DMS 273 treated with DMSO at 0.1 percent for 48 hours (cell line): Measurements from ENCODE around the gene ETV6.

Experiments used
- DNase-seq: peaks from one replicate; lab custom pipeline; 2025; lab: John Stamatoyannopoulos, UW

ETV6 gene

DNA sequence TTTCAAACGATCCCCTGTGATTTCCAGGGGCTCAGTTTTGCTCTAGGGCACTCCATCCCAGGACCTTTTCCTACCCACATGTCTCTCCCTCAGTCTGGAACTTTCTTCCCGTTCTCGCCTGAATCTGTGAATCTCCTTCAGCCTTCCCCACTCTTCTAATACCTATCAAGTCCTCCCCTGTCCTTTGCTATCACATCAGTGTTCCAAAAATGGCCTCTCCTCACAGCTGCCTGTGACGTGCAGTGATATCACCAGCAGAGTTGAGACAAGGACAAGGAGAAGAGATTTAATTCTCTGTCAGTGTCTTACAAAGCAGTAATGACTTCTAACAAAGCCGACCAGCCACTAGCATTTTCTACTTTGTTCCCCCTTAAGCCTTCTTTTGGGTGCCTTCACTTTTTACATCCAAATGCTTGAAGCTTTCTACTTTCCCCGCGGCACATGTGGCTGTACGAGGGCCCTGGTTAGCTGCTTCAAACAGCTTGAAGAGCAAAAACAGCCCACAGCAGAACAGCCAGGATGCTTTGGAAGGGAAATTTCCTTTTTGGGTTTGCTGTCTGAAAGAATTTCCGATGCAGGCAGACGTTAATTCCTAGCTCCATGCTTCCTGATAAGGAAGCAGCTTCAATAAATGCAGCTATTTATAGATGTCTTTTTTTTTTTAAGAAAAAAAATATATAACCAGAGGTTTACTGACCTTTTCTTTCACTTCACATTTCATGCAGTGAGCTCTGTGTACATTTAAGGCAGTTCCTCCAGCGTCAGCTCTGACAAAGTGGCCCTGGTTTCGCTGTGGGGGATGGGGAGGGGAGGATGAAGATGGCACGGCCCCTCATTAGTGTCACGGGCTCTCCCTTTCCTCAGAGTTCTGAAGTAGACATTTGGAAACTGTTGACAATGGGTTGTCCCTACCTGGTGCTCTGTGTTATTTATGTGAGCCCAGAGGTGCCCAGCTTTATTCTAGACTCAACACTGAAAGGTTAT is 109.3 kb downstream of the ETV6 start:
- no peak for DNase-seq

DNA sequence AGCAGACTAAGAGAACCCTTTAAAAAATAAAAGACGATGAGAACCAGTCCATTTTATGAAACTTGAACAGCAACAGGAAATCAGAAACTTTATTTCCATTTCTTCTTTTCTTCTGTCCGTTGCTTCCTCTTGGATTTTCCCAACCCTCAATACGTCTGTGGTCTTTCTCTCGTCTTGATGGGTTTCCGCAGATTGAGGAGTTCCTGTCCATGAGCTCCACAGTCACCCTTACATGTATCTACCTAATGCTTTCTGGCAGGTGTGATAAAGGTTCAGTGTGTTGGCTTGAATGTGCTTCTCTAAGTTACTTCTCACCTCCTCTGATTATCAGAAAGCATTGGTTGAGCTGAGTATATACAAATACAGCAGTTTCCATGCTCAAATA is 110.0 kb downstream of the ETV6 start:
- DNase-seq, result no peak

DNA sequence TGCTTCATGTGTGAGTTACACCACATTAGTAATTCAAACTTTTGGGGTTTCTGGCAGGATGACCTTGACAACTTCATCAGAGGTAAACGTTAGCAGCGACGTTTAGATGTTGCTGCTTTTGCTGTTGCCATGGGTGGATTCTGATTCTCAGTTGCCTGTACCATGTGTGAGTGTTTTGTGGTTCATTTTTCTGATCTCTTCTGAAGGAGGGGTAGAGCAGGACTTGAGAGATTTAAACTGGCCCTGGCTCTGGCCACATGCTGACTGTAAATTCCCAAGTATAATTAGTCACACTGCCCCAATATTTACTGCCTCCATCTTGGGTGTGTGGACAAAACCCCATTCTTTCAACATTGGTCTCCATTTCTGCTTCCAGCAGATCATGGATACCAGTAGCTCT is 110.4 kb downstream of the ETV6 start:
- no peak for DNase-seq

DNA sequence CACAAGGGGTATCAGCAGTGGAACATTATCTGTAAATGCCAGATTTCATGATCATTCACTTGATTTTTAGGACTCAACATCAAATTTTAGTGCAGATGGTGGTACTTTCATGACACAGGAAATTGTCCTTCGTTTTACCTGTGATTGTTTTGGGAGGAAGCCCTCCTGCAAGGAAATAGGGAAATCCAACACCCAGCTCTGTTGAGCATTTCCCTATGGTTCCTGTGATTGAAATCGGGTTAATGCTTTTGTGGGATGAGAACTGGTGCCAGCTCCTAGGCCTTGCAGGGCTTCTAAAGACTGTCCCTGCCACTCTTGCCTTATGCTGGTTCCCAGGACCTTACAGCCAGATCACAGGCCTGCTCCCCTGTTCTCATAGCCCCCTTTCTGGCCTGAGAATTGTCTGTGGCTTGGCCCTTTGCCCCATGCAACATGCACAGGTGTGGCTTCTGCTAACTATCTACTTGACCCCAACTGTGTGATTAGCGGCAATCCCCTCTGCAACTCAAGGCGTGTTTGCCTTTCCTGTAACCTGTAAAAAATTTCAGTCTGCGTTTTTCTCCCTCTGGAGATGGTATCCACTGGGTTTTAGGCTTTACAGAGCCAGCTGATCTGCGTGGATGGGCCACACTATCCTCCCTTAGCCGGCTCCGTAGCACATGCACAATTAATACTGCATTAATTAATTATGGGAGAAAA is 112.5 kb downstream of the ETV6 start:
- no peak for DNase-seq

DNA sequence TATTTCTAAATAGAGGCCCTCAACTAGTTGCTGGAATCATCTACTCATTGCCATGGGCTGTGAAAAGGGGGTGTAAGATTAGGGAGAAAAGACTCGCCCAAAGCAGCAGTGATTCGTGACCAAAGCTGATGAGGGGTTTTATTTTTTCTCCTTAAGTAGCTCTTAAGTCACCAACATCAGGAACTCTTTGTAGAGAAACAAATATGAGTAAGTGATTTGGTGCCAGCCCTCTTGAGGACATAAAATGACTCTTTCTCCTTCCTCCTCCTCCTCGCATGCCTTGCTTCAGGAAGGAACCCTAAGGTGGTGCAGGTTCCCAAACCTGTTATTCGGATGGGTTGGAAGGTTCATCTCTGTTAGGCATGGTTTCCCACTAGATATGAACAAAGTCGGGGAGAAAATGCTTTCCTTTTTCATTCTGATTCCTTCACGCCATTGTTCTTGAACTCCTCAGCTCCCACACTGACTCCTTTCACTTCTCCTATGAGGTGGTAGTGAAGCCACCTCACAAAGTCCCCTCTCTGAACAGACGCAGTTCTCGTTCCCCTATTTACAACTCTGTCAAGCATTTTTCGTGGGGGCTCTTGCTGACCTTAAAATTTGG is 113.4 kb downstream of the ETV6 start:
- no peak for DNase-seq

DNA sequence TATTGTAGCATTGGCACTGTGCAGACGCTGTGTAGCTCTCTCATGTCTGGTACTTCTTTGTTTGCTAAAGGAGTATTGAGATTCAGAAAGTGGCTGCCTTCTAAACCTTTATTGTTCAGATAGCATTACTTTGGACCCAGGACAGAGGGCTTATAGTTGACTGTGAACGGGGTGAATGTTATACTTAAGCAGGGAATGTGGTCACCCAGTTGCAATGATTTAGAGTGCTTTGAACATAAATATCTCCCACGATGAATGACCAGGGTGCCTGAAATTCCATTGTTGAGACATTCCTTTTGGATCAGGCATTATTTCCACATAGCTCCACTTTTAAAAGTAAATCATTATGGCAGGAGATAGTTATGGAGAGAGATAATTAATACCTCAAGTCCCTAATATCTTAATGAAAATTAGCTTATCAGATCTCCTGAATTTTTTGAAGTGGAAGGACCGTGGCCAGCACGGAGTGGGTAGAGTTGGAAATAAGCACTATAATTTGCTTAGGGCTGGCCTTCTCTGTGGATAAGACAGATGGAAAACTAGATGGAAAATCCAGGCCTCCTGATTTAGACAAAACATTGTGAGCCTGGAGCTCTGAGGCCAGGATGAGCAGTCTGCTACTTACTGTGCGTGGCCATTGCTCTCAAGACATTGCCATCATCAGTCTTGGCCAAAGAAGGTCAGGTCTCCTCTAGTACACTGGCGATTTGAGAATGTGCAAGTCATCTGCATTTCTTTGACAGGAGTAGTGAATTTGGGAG is 114.5 kb downstream of the ETV6 start:
- DNase-seq, result no peak

DNA sequence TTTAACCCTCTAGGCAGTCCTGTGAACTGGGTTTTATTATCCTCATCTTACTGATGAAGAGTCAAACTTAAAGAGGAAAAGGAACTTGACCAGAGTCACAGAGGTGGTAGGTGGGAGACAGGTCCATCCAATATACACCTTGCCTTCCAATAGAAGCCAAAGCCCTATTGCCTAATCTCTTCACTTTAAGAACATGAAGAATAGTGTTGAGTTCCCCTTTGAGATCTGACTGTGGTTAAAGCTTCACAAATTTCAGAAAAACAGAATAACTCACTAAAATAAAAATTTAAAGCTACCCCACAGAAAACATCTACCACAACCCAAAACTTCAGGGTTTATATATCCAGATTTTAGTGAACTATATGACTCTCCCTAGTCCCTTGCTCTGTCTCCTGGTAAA is 115.4 kb downstream of the ETV6 start:
- no peak for DNase-seq

DNA sequence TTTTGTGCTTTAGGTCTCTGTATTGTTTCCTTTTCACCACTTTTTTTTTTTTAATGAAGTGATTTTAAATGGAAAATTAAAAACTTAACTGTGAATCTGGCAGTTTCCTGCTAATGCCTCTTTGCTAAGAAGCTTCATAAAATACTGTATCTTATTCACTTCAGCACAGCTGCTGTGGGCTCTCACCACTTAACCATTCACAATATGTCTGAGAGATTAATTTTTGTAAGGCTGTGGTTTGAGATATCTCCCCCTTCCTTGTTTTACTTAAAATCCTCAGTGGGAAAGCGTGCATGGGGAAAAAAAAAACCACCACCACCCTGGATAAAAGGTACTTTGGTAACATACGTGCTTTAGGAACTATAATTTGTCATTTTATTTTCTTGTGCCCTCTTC is 115.9 kb downstream of the ETV6 start:
- DNase-seq, result no peak

DNA sequence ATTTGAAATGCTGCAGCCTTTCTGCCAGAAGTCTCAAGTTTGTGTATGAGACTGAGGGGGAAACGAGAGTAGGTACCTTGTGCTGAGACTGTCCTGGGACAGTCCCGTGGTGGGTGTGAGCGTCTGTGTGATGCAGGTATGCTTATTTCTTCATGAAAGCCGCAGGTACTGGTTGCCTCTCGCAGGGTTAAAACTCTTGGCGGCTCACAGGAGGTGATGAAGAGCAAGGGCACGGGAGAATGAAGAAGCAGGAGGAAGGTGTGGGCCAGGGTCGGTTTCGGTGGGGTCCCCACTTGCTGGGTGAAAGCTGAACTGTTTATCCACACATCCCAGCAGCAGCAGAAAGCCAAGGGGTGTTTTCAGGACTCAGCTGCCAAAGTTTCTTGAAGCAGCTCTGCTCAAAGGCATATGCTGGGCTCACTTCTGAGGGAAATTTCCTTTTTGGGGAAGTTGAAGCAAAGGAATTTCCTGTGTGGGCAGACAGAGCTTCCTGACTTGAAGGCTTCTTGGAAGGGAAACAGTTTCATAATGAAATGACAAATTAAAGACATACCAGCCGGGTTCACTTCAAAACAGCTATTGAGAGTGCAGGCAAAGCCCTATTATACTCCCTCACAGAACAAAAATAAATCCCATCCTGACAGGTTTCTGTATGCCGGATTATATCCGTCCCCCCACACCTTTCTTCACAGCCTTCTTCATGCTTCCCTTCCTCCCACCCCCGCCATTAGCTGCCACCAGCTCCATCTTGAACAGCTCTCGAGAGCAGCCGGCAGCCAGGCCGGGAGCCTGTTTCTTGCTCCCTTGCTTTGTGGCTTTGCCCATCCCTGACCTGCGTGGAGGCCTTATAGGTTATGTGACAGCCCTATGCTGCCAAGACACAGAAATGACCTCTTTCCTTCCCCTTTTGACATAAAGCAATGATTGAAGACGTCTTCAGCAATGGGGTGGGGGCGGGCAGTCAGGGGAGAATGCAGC is 116.6 kb downstream of the ETV6 start:
- DNase-seq, result no peak

DNA sequence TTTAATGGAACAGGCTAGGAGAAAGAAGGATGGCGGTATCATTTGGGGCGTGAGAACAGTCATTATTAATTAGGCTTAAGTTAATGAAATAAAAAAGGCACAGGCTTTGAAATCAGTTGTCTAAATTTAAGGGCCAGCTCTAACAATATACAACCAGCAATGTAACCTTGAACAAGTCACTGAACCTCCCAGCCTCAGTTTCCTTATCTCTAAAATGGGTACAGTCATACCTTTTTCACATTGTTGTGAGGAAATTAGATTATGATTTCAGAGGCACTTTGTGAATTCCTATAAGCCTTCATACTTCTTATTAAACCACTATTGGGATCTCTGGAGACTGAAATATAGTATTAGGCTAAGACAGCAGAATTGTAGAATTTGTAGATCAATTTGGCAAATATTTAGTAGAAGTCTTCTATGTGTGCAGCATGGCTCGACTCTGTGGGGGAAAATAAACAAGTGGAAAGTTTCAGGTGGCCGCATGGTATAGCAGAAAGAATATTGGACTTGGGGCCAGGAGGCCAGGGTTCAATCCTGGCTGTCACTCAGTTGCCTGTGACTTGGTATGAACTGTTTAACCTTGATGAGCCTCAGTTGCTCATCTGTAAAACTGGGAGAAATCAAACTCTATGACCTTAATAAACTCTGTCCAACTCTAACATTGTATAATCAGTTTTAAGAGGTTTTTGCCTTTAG is 117.7 kb downstream of the ETV6 start:
- no peak for DNase-seq

DNA sequence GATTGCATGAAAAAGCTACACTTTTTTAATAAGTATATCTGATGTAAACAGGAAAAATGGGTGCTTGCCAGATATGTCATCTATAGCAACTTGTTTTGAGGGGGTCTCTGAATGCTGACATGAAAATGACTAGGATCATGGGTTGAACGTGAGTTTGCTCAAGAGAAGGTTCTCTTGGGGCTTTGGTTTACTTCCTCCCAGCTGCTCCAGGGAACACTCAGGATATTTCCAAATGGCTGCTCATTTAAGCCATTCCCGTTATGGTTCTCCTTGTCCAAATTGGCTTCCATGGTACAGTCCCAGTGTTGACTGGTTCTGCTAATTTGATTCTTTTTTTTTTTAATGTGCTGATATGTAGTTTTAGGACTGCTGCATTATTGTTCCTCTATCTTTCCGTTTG is 118.3 kb downstream of the ETV6 start:
- no peak for DNase-seq

DNA sequence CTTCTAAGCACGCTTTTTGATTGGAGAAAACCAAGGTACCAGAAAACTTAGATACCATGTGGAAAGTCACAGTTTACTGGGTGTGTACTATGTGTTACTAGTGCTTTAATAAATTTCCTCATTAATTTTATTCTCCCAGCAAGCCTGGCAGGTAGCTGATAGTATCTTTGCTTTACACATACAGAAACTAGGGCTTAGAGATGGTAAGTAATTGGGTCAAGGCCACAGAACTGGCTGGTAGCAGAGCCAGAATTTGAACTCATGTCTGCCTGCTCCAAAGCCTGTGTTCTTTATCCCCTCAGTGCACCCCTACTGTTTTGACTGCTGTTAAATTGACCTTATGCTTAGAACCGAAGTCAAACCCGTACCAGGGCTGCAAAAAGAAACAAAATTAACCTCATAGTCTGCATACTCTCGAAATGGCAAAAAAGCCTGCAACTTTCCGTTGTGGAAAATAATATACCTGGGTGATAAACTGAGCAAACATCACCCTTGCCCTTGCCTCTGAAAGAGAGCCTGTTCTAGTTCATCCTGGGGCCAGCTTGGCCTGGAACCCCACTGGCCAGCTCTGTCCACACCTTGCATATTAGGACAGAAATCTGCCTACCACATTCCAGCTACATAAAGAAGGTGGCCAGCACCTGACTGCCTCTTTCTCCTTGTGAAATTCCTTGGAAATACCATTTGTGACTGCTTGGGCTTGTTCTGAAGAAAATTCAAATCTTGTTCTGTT is 118.9 kb downstream of the ETV6 start:
- DNase-seq, result no peak

DNA sequence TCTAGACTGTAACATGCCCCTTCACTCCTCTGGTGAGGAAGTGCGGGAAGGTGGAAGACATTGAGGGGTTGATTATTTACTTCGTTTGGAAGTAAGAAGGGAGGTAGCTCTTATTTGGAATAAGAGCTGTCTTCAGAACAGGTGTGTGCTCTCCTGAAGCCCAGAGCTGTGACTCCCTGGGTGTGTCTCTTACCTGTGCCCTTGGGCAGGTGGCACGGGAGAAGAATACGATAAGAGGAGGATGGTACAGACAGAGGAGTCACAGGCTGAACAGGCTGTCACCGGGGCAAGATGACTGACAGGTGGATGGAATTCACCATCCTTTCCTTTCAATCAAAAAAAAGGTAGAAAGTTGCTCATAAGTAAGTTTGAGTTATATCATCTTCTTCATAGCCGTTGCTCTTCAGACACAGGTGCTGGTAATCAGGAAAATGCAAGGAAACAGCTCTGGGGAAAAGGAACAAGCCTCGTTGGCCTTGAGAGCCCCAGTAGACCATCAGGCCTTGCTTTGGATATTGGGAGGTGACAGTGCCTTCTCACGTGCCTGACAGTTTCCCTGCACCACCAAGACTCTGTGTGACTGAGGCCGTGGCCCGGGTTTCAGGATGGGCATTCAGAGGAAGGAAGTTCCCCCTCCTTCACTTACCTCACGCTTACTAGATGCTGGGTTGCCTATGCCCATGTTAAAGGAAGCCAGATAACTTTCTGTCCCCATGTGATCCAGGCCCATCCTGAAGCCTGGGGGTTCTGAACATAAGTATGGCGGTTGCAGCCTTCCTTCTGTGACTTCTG is 120.4 kb downstream of the ETV6 start:
- DNase-seq, result no peak

DNA sequence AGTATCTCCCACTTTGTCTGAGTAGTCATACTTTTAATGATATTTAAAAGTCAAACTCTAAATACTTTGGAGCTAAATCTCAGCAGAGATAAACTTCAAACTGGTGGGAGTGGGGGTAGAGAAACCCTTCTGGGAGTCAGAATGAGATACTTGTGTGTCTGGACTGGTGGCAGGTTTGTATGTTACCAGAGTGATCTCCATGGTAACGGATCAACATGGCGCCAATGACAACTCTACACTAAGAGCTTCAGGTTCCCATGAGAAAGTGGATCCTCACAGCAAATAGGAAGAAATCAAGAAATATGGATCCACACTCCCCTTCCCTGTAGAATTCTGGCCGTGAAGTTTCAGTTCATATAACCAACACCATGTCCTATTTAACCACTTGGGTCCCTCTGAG is 121.9 kb downstream of the ETV6 start:
- no peak for DNase-seq

DNA sequence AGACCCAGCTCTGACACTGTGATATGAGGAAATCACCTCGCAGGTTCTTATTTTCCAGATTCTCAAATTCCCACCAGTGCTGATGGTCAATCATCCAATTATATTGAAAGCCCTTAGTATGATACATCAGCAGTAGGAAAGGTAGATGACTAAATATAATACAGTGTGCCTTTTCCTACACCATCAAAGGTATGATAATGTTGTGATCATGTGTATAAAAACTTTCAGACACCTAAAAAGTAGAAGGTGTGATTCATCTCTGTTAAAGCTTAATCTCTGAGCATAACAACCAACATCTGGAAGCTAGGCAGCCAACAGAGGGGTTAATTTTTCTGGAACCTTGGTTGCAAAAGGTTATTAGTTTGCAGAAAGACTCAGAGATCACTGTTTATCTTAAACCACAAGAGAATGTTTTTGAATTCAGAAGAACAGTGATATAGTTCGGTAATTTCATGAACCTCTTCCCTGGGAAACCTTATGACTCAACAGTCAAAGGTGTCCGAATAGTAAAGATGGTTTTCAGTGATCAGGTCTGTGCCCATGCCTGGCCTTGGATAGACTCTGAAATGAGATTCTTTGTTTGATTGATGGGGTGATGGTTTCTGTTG is 122.5 kb downstream of the ETV6 start:
- DNase-seq, result no peak

DNA sequence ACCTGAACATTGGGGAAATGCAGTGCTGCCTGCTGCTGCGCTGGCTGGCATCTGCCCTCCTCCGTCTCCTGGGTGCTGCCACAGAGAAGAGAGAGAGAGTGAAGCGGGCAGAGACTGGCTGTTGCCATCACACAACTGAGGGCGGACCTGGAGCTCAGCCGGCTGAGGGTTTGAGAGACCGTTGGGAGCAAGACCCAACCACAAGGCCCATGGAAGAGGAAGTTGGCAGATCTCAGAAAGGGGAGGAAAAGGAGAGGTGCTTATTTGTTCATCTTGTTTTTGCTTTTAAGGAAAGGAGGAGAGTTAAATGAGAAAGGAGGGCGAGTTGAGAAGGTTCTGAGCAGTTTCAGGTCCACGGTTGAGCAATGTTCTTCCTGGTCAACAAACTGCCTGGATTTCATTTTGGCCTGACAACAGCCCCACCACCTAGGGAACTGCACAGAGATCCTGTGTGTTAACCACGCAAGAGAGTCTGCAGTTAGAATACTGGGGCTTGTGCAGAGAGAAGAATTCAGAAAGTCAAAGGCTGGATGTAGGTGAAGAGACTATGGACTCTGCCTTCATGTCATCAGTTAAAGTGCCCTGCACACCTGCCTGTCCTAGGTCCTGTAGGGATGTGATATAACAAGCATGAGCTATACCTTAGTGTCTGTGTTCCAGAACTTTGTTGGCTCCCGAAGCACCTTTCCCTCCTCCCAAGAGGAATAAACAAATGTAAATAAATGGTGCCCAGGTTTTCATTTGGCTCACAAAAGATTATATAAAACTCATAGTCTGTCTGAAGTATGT is 124.6 kb downstream of the ETV6 start:
- DNase-seq, result no peak

DNA sequence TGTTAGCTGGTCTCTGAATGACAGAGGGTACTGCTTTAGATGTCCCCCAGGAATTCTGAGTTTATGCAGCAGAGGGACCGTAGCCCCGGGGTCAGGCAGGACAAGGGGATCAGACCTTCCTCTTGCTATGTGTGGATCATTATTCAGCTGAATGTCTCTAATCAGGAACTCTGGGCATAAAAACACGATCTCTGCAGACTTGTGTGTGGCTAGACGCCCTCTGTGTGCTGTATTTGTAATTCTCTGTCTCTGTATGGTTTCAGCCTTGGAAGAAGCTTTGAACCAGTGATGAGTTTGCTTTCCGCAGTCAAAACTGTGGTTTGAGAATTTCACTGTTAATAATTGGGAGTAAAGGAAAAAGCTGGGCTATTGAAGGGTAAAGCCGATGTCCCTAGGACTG is 125.3 kb downstream of the ETV6 start:
- no peak for DNase-seq

DNA sequence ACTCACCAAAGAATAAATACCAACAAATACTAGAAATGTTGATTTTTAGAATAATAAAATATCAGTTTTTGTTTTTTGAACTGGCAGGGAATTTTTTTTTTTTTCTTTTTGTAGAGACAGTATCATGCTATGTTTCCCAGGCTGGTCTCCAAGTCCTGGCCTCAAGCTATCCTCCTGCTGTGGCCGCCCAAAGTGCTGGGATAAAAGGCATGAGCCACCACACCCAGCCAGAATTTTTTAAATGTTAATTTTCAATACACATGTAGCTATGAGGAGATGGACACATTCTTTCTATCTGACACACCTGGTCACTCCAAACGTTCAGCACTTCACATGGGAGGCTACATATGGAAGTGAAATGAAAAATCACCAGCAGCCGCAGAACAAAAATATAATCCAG is 126.8 kb downstream of the ETV6 start:
- no peak for DNase-seq
